HG03108 (cell line): Measurements from ENCODE around the gene AGR2.

Experiments
- ATAC-seq: cut with Tn5 transposase; IDR thresholded peaks from one replicate; pipeline ENCODE4 v1.9.1; 2021; ENCODE audit warnings: moderate library complexity; ENCODE audit not compliant: unreplicated experiment

The AGR2 gene

DNA sequence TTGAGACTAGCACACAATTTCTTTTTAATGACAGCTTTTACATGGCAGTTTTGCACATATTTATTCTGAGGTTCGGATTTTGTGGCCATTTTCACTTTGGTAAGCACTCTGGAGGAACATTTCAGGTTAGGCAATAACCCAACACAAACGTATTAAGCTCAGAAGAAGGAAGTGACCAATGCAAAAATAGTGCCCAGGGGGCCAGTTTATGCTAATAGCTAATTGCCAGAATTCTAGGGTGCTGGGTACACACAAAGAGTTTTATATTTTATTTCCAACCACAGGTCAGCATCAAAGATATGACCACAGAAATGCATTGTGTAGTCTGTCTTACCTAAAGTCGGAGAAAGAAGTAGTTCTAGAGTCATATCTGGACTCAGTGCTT is 8.4 kb upstream of the AGR2 start:
- no peak for ATAC-seq

DNA sequence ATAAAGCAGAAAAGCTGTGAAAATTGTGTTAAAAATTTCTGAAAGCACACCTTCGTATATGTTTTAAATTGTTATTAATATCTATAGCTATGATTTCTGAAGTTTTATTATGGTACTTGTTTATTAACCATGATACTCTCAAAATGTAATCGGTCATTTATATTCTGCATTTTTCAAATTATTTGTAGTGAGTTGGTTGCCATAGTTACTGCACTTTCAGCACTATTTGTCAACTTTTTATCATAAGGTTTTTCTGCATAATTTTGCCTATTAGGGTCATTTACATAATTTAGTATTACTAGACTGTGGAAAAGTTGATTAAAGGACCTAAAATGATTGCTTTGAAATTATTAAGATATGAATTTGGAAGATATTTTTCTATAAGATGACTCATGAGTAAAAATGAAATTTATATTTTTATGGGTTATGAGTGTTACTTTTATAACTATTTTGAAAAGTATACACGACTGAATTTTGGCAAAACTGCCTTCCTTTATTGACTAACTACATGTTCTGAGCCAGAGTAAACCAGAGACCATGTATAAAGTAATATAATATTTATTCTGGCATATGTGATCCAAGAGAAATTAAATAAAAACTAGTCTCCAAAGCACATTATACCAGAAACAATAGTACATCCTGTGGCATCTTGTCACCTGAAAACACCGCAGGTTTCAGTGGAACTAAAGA is 7.9 kb upstream of the AGR2 start:
- no peak for ATAC-seq

DNA sequence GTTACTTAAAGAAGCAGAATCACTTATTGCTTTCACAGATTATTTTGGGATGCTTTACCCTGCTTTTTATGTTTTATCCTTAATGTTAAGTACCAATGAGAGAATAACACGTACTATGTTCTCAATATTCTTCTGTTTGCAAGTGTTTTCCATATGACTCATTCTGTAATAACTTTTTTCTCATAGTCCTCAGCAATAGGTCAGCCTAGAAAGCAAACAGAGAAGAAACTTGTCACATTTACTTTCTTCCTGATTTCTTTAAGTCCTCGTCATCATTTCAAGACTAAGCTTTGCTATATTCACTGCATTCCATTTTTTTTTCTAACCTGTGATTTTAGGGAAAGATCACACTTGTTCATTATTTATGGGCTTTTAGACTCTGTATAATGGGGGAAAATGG is 6.8 kb upstream of the AGR2 start:
- no peak for ATAC-seq

DNA sequence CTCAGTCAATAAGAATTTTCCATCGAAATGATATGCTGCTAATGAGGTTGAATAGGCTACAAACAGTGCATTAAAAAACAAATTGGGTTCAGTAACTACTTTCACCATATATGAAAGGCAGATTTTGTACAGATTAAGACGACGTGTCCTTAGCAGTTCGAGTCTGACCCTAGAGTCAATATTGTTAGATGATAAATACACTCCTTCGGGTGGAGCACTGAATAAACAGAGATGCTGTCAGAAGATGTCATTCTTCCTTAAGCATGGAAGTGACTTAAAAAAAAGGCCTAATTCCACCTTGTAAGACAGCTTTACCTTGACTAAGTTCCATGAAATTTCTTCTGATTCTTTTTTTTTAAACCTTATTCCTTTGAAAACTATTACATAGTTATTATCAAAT is 5.8 kb upstream of the AGR2 start:
- no peak for ATAC-seq

DNA sequence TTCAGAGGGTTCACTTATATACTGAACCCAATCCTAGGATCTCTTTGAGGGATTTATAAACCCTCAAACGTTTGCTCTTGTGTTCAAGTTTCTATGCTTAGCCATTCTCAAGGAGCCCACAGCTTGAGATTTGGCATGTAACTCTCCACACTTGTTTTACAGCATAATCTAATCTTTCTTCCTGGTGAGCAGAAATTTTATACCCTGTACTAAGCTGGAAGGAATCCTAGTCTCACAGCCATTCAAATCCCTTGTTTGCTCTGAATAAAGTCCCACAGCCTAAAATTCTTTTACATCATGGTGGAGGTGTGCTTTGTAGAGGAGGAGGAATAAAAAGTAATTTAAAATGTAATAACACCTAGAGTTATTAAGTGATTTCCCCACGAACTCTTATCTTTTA is 5.3 kb upstream of the AGR2 start:
- ATAC-seq, result no peak

DNA sequence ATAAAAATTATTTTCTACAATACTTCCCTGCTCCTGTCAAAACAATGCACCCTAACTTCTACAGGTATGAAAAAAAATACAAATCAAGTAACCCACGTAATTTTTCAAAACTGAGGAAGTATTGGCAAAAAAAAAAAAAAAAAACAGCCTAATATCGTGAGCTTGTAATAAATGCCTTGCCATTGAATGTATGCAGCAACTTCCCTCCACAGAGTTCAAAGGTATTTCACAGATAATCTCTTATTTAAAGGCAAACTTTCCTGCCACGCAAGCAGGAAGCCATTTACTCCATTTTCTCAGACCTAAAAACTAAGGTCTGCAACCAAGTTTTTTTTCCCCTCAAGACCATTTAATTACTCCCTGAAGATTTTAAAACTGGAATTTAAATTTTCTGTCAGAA is 642 bp upstream of the AGR2 start:
- ATAC-seq, result no peak

DNA sequence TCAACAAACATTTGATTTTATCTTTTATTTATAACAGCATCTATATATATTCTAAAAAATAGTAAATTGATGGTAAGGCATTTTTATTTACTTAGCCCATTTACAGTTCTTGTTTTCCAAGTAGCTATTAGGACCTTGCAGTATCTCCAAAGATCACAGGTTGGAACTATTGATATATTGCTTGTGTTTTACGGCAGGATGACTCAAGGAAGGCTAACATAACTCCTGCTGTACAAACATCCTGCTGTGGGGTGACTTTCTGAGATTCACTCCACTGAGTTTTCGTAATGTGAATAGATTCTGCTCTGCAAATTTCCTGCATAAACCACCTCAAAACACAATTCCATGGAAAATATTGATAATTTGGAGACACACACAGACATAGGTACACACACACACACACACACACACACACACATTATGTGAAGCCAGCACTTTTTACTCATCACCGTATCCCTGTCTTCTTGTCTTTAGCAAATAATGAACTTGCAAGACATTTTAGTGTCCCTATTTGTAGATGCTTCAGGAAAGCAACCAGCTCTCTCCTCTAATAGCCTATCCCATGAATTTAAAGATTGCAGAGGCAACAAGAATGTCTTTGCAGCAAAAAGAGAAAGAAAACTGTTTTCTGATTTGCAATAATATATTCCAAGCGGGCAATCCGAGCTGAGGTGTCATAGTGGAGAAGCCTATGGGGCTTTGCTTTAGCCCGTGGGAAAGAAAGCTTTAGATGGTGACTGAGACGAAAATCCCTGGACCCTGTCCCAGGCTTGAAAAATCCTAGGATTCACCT is 722 bp downstream of the AGR2 start:
- no peak for ATAC-seq

DNA sequence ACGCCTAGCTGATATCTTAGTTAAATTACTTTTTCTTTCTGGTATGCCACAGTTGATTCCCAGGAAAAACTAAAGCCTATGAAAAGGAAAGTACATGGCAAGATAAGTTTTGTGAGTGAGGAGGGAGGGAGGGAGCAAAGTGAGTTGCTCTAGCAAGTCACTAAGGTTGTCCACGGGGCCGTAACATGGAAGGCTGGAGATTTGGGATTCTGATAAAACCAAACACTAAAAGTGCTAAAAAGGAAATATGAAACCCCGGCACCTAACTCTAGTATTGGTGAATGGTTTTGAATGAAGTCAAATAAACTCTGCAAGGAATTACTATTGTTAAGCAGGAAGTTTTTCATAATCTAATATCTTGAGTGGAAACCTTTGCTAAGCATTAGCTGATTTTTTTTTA is 1.7 kb downstream of the AGR2 start:
- no peak for ATAC-seq

DNA sequence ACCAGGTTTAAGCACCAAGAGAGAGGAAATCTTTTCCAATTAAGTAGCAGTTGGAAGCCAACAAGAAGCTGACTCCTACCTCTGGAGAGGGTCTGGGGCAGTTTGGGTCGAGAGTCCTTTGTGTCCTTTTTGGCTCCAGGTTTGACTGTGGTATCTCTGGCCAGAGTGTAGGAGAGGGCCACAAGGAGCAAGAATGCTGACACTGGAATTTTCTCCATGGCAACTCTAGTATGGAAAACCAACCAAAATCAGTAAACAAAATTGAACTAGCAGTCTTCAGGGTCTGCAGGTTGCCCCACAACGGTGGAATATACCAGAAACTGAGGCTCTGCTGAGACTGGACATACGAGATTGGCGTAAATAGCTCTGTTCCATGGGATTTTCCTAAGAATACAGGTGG is 3.2 kb downstream of the AGR2 start:
- no peak for ATAC-seq

DNA sequence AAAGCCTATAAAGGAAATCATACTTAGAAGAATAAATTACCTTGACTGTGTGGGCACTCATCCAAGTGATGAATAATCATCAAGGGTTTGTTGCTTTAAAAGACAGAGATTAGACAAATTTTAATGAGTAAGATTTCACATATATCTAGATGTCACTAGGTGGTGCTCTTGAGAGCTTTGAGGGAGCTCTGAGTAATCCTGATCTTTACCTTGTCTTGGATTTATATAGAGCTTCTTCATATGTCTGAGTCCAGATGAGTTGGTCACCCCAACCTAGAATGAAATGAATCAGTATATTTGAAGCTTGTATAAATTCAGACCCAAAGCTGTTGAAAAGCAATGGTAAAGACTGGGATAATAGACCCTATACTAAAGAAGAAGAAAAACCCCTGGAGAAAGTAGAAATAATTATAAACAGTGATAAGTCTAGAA is 3.7 kb downstream of the AGR2 start:
- no peak for ATAC-seq

DNA sequence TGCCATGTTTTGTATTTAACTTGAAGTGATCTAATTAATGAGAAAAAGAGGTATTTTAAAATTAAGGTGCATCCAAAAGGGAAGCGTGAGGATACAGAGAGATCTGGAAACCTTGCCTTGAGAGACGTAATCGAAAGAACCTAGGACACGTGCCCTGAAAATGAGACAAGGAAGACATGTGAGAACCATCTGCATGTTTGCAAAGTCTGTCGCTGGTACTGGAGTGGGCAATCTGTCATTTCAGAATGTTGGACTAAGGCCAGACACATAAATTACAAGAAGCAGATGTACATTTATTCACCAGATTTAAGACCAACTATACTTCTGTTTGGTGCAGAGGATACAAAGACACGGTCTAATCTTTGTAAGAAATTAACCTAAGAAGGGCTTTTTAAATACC is 9.2 kb downstream of the AGR2 start:
- no peak for ATAC-seq

DNA sequence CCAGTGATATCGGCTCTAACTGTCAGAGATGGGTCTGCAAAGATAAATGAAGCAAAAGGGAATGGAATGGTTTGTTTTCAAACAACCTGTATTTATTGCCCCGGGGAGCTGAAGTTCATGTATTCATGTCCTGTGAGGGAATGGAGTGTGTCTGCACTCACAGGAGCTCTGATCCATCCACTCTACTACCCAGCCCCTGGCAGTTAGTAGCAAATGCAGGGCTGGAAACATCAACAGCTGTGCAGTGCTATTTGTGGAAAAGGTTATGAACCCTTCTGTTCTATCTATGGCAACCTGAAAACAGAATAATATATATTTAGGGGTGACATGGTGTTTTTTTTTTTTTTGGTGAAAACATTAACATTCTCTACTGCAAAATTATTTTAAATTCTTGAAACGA is 9.8 kb downstream of the AGR2 start:
- ATAC-seq, result no peak

DNA sequence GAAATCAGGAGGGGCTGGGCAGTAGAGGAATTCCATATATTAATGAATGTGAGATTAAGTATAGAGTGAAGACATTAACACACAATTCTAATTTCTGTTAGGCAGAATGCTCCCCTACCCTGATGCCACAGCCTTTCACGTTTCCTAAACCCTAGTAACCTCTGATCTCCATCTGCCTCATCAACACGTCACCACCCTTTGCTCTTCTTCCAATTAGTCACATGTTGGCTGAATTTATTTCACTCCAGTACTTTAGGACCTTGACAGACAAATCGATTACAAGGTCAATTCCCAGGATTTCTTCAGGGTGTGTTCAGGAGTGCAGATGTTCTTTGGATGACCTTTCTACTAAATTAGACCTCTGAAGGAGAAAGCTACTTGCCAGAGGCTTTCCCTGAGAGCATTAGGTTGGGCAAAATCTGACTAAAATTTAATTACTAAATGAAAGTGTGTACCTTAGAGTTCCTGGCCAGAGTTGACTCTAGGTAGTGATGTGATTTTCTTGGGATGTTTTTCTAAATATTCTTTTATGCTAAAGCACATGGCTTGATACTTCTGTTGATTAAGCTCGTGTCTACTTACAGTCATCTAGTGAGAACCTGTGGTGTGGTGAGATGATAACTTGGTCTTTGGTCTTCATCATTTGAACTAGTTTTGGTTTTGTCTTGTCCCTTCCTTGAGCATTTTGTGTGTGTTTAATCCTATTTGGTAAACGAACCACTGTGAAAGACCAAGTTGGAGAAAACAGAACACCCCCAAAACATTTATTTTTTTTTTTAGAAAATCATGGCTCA is 12.7 kb downstream of the AGR2 start:
- no peak for ATAC-seq

DNA sequence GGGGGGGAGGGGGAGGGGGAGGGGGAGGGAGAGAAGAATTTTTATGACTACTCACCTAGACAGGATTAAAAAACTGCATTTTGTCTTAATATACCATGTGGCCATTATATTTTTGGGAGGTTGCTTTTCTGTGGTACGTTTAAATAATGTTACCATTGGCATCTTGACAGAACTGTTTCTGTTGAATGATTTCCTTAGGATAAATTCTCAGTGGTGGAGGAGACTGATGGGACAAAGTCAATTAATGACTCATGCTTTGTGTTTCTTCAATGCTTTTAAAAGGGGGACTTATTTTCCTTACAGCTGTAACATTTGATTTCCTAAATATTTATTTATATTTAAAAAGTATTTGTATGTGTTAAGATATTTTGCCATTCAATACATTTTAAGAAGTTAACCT is 13.7 kb downstream of the AGR2 start:
- ATAC-seq, result no peak

DNA sequence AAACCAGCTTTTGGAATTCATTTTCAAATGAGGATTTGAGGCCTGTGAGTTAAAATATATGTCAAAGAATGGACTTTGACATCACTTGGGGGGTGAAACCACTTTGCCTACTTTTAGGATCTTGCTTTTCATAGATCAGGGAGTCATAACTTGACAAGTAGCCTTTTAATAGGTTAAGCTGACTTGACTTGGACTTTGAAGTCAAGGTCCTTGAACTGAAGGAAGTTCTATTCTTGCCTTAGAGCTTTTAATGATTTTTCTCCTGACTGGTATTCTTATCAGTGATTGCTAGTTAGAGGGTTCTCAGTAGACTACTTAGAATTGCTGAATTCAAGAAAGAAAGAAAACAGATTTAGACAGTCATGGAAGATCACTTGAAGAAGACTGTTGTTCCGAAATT is 17.7 kb downstream of the AGR2 start:
- ATAC-seq, result no peak

DNA sequence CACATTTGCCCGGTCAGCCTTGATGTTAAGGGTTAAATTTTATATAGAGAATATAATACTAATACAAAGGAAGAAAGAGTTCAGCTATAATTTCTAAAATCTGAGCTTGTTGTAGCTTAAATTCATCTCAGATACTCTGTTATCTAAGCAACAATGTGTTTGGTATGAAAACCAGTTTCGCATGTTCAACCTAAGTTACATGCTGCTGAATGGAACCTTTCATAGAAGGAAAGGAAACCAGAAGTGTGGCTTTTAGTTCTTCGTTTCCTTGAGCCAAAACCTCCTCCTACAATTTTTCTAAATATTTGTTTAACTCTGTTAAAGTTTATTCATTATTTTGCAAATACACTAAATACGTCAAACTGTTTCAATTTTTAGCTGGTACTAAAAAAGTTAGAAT is 18.5 kb downstream of the AGR2 start:
- ATAC-seq, result no peak

DNA sequence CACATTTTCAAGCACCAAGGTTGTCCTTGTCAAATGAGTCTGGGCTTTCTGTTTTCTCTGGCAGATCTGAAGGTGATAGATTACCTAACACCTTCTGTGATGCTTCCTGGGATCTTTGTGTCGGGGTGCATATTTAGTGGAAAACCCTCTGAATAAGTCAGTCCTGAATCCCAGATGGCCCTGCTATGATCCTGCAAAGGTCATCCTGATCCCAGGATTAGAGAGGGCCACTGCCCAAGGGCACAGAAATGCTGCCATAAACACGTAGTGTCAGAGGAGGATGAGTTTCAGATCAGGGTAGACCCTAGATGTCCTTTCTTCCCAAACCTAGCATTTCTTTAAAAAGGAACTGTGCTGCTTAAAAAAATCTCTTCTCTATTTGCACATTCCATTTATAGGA is 19.0 kb downstream of the AGR2 start:
- no peak for ATAC-seq

DNA sequence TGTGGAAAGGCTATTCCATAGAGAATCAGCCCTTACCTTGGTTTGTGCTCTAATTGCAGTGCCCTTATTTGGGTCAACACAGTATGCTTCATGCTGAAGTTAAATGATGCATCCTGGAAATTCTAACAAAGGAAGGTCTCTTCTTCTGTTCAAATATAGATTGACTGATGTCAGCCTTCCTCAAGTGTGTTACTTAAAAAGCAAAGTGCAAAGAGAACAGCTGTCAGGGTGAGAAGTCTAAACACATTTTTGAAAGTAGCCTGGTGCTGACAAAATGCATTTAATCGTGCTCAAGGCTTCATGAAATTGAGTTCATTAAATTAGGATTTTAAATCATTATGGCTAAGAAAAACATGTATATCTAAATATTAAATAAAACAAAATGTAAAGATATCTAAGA is 19.5 kb downstream of the AGR2 start:
- ATAC-seq, result no peak

DNA sequence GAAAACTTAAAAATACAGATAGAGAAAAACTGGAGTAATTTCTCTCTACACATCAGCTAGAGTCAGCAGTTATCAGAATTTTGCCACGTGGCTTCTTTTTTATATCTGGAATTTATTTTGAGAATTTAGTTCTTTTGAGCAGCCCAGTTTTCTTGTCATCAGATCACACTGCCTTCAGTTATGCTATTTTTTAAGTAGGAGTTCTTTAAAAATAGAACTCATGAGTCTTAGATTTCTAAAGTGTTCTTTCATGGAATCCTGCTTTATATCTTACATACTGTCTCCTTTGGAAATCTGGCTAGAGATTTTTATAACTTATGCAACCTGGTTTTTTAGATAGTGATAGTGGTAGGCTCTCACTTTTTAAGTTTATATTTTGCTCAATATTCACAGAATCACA is 24.2 kb downstream of the AGR2 start:
- no peak for ATAC-seq

DNA sequence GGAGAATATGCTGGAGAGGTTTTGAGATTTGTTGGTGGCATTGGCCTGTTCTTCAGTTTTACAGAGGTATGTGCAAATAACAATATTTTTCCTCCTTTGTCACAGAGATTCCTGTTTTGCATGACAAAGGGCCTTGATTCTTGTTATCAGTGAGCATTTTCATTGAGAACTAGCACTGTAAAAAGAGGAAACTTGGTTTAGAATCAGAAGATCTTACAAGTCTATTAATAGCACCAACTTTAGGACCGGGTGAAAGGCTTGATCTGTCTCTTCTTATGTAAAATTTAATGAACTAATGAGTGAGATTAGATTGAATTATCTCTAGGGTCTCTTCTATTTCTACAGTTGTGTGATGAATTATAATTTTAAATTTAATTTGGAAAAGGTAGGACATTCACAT is 25.7 kb downstream of the AGR2 start:
- no peak for ATAC-seq

DNA sequence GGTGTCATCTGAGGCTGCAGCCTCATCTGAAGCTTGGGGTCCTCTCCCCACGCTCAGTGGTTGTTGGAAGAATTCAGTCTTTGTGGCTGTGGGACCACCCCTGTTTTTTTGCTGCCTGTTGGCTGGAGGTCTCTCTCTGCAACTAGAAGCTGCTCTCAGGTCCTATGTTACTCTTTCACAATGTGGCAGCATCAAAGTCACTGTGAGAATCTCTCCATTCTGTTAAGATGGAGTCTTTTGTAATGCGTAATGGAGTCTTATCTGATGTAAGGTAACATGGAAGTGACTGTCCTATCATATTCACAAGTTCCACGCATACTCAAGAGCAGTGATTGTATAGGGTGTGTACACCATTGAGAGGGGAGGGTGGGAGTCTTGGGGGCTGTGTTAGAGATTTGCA is 26.3 kb downstream of the AGR2 start:
- ATAC-seq, result no peak

DNA sequence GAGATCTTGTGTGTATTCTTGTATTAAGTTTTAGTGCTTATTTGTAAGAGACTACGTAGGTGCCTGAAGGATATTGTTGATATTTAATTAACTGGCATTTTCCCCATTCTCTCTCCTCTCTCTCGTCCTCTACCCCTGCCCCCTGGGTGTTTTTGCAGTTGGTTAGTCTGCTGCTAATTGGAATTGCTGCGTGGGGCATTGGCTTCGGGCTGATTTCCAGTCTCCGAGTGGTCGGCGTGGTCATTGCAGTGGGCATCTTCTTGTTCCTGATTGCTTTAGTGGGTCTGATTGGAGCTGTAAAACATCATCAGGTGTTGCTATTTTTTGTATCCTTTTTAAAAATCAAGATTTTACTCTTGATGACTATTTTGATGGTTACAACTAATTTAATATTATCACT is 28.7 kb downstream of the AGR2 start:
- ATAC-seq, result no peak
